HepG2 (cell line): ENCODE results near the gene CAPZB. TPM values are rescaled to one million over a fixed set of nuclear protein-coding genes. Genes with fewer than 3 reads are reported as not detected.

ENCODE experiments used
- ATAC-seq: fragments of 200-7000 bp; cut with Tn5 transposase; 3 replicates; pipeline ENCODE4 v1.9.1; 2020; ENCODE audit warnings: mild to moderate bottlenecking, moderate library complexity
- BruUV-seq: library from RNA; stranded (reverse); fragments of 400-500 nt; replicated peaks from 2 replicates; lab custom pipeline; 2021; lab: Mats Ljungman, UMichigan
- CTCF ChIA-PET: fragments of 300-600 bp; formaldehyde crosslinking; extraction: SDS; loops from one replicate; lab custom pipeline; 2021; ENCODE audit warnings: low total read pairs, inconsistent platforms, low intra/inter-chr PET ratio; lab: Yijun Ruan, JAX
- POLR2A ChIA-PET: fragments of 350-600 bp; sonication (Branson Sonifier 250); formaldehyde crosslinking; loops from one replicate; lab custom pipeline; 2020; ENCODE audit warnings: antibody characterized with exemption, inconsistent platforms; lab: Yijun Ruan, JAX
- DNase-seq: peaks from one replicate; pipeline ENCODE4 v3.0.0-alpha.2; 2015; ENCODE audit warnings: low spot score
- FAIRE-seq: peaks from 3 replicates; lab custom pipeline; 2011; peaks lifted over from hg19 to GRCh38; lab: Jason Lieb, UNC
- H2AFZ ChIP-seq: one replicate; pipeline ENCODE4 v1.6.1; 2011; ENCODE audit warnings: low read length, inconsistent platforms
- H3K27ac ChIP-seq: fragments of 300-600 bp; 3 replicates; pipeline ENCODE4 v1.8.0; 2011; ENCODE audit warnings: mixed run types, mild to moderate bottlenecking, mixed read lengths, low read length, inconsistent platforms; ENCODE audit not compliant: insufficient read depth; ENCODE audit errors: extremely low read length
- H3K27me3 ChIP-seq, 2 experiments: fragments of 200-600 bp in 1 of 2; 2 replicates in 1 of 2; 3 replicates in 1 of 2; pipeline versions ENCODE4 v1.6.0 to v1.8.0; 2011; ENCODE audit warnings: low read length in 2 of 2, mild to moderate bottlenecking in 2 of 2, moderate library complexity in 2 of 2, inconsistent platforms in 1 of 2; ENCODE audit not compliant: insufficient read depth in 2 of 2, control insufficient read depth in 1 of 2
- H3K36me3 ChIP-seq, 2 experiments: fragments of 200-600 bp in 1 of 2; replicated peaks in 1 of 2; 2 replicates in 1 of 2; 3 replicates in 1 of 2; pipeline versions ENCODE4 v1.5.1 to v1.8.0; 2011; ENCODE audit warnings: low read length in 2 of 2, inconsistent platforms in 1 of 2; ENCODE audit not compliant: insufficient read depth in 2 of 2, control insufficient read depth in 1 of 2
- H3K4me1 ChIP-seq: 2 replicates; pipeline ENCODE4 v1.5.1; 2012; ENCODE audit warnings: low read length, inconsistent platforms; ENCODE audit not compliant: insufficient read depth
- H3K4me2 ChIP-seq: 2 replicates; pipeline ENCODE4 v1.6.0; 2011; ENCODE audit warnings: low read depth, low read length, inconsistent platforms
- H3K4me3 ChIP-seq, 3 experiments: fragments of 200-600 bp in 1 of 3; sonication (generic), shearing (Covaris generic) in 1 of 3; replicated peaks in 1 of 3; 2 replicates each; pipeline ENCODE4 v1.5.1; 2011 to 2016; ENCODE audit warnings: low read length in 3 of 3, inconsistent platforms in 2 of 3, low read depth in 2 of 3, mild to moderate bottlenecking in 2 of 3, control low read depth in 1 of 3, mixed read lengths in 1 of 3; ENCODE audit not compliant: insufficient read depth in 1 of 3
- H3K79me2 ChIP-seq: one replicate; pipeline ENCODE4 v1.6.1; 2011; ENCODE audit warnings: low read length, inconsistent platforms; ENCODE audit not compliant: insufficient read depth
- H3K9ac ChIP-seq: 2 replicates; pipeline ENCODE4 v1.6.0; 2011; ENCODE audit warnings: mild to moderate bottlenecking, low read depth, low read length, inconsistent platforms; ENCODE audit not compliant: insufficient read depth
- H3K9me3 ChIP-seq: 2 replicates; pipeline ENCODE4 v1.5.1; 2012; ENCODE audit warnings: mild to moderate bottlenecking, low read length
- H4K20me1 ChIP-seq: 2 replicates; pipeline ENCODE4 v1.6.0; 2011; ENCODE audit warnings: inconsistent platforms, mild to moderate bottlenecking, low read length, moderate library complexity; ENCODE audit not compliant: insufficient read depth
- NCOA1 ChIP-seq: sonication (generic); formaldehyde crosslinking; IDR thresholded peaks from 2 replicates; pipeline ENCODE4 v1.9.0; 2021; ENCODE audit warnings: missing genetic modification reagents
- ONECUT2 ChIP-seq: sonication (generic); formaldehyde crosslinking; IDR thresholded peaks from 2 replicates; pipeline ENCODE4 v1.4.0; 2020; ENCODE audit warnings: missing genetic modification reagents
- SMAD3 ChIP-seq: sonication (generic); formaldehyde crosslinking; IDR thresholded peaks from 2 replicates; pipeline ENCODE4 v1.4.0; 2020; ENCODE audit warnings: missing genetic modification reagents
- SYNCRIP ChIP-seq: fragments of 200-400 bp; formaldehyde crosslinking; IDR thresholded peaks from 2 replicates; pipeline ENCODE4 v1.6.1; 2018; ENCODE audit warnings: mild to moderate bottlenecking, low read depth, low read length; ENCODE audit not compliant: insufficient read depth
- ZMYM4 ChIP-seq: sonication (generic); formaldehyde crosslinking; IDR thresholded peaks from 2 replicates; pipeline ENCODE4 v1.8.1; 2023; ENCODE audit warnings: mild to moderate bottlenecking, missing genetic modification reagents
- ZNF335 ChIP-seq: sonication (generic); formaldehyde crosslinking; IDR thresholded peaks from 2 replicates; pipeline ENCODE4 v1.4.0; 2020; ENCODE audit warnings: missing genetic modification reagents
- ZNF724P ChIP-seq: sonication (generic); formaldehyde crosslinking; IDR thresholded peaks from 2 replicates; pipeline ENCODE4 v1.8.0; 2022; ENCODE audit warnings: missing genetic modification reagents, borderline replicate concordance
- WGBS: methylation state at CpG from one replicate; pipeline ENCODE4 v1.1.6; 2017; ENCODE audit warnings: low lambda C conversion rate; 5-methylcytosine and 5-hydroxymethylcytosine counted together
- in situ Hi-C: cut with HindIII; loops from 2 replicates; pipeline ENCODE4 v1.10.0; 2017; ENCODE audit warnings: low pct_unique_long_range_greater_than_20kb; ENCODE audit not compliant: extremely low pct_ligation_motif_present
- intact Hi-C: fragments of 100-400 bp; cut with micrococcal nuclease; formaldehyde crosslinking; loops from one replicate; pipeline ENCODE4 v1.10.0; 2022; ENCODE audit not compliant: unreplicated experiment
- polyA plus RNA-seq, 8 experiments: library from polyadenylated mRNA; depleted of rRNA in 3 of 8; stranded (reverse) in 7 of 8; unstranded in 1 of 8; fragments of >200 nt; fragmentation: Illumina TruSeq in 4 of 8; extraction: Trizol in 4 of 8; gene quantifications; 2 replicates each; pipeline versions ENCODE4 v1.2.1 to v1.2.3, GENCODE V29; 2011 to 2016; ENCODE audit warnings: low read depth in 4 of 8, missing spikeins in 1 of 8, mixed read lengths in 1 of 8; ENCODE audit not compliant: insufficient read depth in 1 of 8
- total RNA-seq, 5 experiments: library from RNA; depleted of rRNA; stranded (reverse); fragments of >200 nt; fragmentation: Illumina TruSeq; extraction: Trizol; gene quantifications; 2 replicates each; pipeline ENCODE4 v1.2.3, GENCODE V29; 2016; ENCODE audit warnings: low read depth in 1 of 5
- TF ChIP-seq, protein P1 (sequence below): sonication (generic); formaldehyde crosslinking; IDR thresholded peaks from 2 replicates; pipeline ENCODE4 v1.4.0; 2020; ENCODE audit warnings: missing genetic modification reagents, mild to moderate bottlenecking, borderline replicate concordance
- TF ChIP-seq, protein P2 (sequence below): sonication (generic); formaldehyde crosslinking; IDR thresholded peaks from 2 replicates; pipeline ENCODE4 v1.9.0; 2021; ENCODE audit warnings: missing genetic modification reagents, borderline replicate concordance

The CAPZB gene
- total and polyA plus RNA-seq, 2 of the 13 experiments (the other 11 are each of a cell fraction or from before 2014, with no cell fraction given): 58.9 to 76.9 TPM

DNA sequence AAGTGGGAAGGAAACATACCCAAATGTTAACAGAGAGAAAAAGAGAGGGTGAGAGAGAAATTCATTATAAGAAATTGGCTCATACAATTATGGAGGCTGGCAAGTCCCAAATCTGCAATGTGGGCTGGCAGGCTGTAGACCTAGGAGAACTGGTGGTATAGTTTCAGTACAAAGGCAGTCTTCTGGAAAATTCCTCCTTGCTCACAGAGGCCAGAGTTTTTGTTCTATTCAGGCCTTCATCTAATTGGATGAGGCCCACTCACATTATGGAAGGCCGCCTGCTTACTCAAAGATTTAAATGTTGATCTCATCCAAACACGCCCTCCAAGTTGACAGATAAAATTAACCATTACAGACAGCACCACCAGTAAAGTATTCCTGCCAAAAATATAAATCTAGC lies 36.1 kb upstream of the CAPZB start:
- DNase-seq (no peak), ATAC-seq (no peak), FAIRE-seq (no peak)
- CTCF ChIA-PET: no interaction called here
- no peak overlapping the region for H3K27ac ChIP-seq
- no peaks in the 10 kb centered on the region for H3K79me2 ChIP-seq
- H2AFZ ChIP-seq: no peak overlapping the region
- H3K27me3 ChIP-seq: no peaks in the 10 kb centered on the region
- POLR2A ChIA-PET: no interaction called here
- no peak overlapping the region for H3K4me2 ChIP-seq
- H3K4me3 ChIP-seq: no peak overlapping the region
- no peak for TF ChIP-seq ZMYM4 (CRISPR knock-in tag)
- no peak for TF ChIP-seq ZNF724P (CRISPR knock-in tag)
- TF ChIP-seq, protein P1, sequence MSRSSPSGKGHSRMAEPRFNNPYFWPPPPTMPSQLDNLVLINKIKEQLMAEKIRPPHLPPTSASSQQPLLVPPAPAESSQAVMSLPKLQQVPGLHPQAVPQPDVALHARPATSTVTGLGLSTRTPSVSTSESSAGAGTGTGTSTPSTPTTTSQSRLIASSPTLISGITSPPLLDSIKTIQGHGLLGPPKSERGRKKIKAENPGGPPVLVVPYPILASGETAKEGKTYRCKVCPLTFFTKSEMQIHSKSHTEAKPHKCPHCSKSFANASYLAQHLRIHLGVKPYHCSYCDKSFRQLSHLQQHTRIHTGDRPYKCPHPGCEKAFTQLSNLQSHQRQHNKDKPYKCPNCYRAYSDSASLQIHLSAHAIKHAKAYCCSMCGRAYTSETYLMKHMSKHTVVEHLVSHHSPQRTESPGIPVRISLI (CRISPR knock-in tag): no peak
- no peak for TF ChIP-seq NCOA1 (CRISPR knock-in tag)
- no peak for TF ChIP-seq ONECUT2 (CRISPR knock-in tag)
- TF ChIP-seq SMAD3 (CRISPR knock-in tag): no peak
- no peak for TF ChIP-seq SYNCRIP
- no peak for TF ChIP-seq ZNF335 (CRISPR knock-in tag)
- TF ChIP-seq, protein P2, sequence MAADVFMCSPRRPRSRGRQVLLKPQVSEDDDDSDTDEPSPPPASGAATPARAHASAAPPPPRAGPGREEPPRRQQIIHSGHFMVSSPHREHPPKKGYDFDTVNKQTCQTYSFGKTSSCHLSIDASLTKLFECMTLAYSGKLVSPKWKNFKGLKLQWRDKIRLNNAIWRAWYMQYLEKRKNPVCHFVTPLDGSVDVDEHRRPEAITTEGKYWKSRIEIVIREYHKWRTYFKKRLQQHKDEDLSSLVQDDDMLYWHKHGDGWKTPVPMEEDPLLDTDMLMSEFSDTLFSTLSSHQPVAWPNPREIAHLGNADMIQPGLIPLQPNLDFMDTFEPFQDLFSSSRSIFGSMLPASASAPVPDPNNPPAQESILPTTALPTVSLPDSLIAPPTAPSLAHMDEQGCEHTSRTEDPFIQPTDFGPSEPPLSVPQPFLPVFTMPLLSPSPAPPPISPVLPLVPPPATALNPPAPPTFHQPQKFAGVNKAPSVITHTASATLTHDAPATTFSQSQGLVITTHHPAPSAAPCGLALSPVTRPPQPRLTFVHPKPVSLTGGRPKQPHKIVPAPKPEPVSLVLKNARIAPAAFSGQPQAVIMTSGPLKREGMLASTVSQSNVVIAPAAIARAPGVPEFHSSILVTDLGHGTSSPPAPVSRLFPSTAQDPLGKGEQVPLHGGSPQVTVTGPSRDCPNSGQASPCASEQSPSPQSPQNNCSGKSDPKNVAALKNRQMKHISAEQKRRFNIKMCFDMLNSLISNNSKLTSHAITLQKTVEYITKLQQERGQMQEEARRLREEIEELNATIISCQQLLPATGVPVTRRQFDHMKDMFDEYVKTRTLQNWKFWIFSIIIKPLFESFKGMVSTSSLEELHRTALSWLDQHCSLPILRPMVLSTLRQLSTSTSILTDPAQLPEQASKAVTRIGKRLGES (CRISPR knock-in tag): no peak
- no peaks in the 10 kb centered on the region for H4K20me1 ChIP-seq
- no peaks in the 10 kb centered on the region for H3K4me1 ChIP-seq
- intact Hi-C loops (no loop called here), in situ Hi-C loops (no loop called here)
- no peak overlapping the region for H3K9ac ChIP-seq
- no peaks in the 10 kb centered on the region for H3K36me3 ChIP-seq
- 66% methylated on average over 2 of the region's 2 CpGs for WGBS
- no TSS peak for BruUV-seq
- no peaks in the 10 kb centered on the region for H3K9me3 ChIP-seq
